GM12872 (cell line): ENCODE measurements around the gene SPOCD1.

Source experiments
- TF ChIP-seq, protein P1 (sequence below): IDR thresholded peaks from 3 replicates; pipeline ENCODE4 v1.5.1; 2011; ENCODE audit warnings: low read depth, mild to moderate bottlenecking, low read length, moderate library complexity; ENCODE audit not compliant: insufficient read depth

Gene SPOCD1

DNA sequence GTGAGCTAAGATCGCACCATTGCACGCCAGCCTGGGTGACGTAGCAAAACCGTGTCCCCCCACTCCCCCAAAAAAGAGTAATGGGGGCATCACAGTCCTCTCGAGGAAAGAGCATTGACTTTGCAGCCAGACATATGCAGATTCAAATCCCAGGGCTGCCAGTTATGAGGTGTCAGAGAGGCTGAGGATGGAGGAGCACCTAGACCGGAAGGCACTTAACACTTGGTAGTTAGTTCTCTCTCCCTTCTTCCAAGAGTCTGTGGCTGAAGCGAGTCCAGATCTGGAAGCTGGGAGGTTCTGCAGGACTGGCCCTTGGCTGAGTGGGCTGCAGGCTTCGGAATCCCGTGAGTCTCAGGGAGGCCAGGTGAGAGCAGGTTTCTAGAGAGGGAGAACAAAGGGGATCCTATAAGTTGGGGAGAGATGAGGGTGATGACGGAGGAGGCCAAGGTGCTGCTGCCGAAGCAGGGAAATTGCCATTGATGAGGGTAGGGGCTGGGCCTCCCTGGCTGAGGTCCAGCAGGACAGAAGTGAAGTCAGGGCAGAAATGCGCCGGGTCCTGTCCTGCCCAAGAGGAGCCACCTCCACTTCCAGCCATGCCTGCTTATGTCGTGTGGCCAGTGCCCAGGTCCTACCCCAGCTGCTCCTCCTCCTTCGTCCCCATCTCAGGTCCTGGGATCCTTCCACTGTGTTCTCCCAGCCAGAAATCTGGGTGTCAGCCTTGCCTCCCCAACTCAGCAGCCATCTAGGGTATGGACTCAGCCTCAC is 13.3 kb upstream of the SPOCD1 start:
- TF ChIP-seq, protein P1, sequence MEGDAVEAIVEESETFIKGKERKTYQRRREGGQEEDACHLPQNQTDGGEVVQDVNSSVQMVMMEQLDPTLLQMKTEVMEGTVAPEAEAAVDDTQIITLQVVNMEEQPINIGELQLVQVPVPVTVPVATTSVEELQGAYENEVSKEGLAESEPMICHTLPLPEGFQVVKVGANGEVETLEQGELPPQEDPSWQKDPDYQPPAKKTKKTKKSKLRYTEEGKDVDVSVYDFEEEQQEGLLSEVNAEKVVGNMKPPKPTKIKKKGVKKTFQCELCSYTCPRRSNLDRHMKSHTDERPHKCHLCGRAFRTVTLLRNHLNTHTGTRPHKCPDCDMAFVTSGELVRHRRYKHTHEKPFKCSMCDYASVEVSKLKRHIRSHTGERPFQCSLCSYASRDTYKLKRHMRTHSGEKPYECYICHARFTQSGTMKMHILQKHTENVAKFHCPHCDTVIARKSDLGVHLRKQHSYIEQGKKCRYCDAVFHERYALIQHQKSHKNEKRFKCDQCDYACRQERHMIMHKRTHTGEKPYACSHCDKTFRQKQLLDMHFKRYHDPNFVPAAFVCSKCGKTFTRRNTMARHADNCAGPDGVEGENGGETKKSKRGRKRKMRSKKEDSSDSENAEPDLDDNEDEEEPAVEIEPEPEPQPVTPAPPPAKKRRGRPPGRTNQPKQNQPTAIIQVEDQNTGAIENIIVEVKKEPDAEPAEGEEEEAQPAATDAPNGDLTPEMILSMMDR = no peak

DNA sequence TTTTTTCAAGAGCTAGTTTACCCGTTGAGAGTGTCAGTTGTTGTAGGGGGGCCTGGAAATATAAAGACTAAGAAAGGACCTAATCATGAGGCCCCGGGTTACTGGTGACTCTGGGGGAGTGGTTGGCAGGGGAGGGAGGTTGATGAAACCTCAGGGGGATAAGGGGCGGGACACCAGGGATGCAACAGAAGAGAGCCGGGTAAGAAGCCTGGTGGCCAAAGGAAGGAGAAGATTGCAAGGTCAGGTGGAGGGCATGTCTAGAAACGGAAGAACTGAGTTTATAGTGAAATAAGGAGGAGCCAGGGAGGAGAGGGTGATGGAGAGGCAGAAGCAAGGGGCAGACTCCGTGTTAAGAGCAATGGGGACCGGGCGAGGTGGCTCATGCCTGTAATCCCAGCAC is 12.5 kb upstream of the SPOCD1 start:
- TF ChIP-seq, protein P1 = no peak

DNA sequence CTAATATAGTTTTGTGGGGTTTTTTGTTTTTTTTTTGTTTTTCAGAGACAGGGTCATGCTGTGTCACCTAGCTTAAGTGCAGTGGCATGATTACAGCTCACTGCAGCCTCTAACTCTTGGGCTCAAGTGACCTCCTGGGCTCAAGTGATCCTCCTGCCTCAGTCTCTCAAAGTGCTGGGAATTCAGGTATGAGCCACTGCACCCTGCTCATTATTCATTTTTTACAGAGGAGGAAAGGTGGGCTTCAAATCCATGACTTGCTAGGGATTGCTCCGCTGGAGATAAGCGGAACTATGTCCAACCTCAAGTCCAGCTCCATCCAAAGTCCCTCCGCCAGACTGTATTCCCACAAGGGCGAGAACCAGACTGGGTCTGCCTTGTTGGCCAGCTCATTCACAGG is 8.0 kb upstream of the SPOCD1 start:
- TF ChIP-seq, protein P1 = no peak

DNA sequence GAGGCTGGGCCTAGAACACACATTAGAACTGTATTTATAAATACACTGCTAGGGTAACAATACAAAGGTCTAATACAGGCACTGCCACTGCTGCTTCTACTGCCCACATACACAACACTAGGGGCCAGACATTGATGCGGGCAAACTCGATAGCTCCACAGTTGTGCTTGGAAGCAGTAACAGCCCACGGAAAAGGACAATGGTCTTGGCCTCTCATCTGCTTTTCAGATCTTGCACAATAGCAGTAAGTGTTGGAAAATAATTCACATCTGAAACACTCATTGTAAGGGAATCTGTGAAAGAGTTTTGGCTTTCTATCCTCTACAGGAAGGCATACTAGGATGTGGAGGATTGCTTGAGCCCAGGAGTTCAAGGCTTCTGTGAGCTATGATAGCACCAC is 6.9 kb upstream of the SPOCD1 start:
- TF ChIP-seq, protein P1 = no peak

DNA sequence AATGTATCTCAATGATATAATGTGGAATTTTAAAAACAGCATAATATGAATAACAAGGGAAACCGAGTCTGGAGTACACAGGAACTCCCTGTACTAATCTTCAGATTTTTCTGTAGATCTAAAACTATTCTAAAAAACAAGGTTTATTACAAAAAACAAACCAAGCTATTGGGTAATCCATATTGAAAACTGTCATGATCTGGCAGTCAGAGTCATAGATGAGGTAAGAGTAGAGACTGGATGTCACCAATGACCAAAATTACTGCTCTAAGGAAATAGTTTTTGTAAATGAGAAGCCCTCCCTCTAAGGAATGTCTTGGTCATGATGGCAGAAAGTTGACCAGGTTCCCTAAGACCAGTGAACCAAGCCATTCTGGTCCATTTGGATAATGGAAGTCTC is 2.4 kb upstream of the SPOCD1 start:
- TF ChIP-seq, protein P1 = no peak

DNA sequence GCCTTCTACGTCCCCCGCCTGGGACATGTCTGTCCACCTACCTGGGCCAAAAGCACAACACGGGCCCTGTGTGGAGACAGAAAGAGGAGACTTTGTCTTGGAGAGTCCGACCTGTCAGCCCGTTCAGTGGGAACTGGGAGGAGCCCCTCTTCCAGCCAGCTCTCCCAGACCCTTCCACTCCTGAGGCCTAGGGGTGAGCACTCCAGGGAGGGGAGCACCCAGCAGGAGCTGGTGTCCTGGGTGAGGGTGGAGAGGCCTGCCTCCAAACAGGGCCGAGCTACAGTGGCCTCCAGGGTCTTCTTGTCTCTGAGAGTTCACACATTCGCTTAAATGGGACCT is 546 bp downstream of the SPOCD1 start:
- TF ChIP-seq, protein P1 = no peak

DNA sequence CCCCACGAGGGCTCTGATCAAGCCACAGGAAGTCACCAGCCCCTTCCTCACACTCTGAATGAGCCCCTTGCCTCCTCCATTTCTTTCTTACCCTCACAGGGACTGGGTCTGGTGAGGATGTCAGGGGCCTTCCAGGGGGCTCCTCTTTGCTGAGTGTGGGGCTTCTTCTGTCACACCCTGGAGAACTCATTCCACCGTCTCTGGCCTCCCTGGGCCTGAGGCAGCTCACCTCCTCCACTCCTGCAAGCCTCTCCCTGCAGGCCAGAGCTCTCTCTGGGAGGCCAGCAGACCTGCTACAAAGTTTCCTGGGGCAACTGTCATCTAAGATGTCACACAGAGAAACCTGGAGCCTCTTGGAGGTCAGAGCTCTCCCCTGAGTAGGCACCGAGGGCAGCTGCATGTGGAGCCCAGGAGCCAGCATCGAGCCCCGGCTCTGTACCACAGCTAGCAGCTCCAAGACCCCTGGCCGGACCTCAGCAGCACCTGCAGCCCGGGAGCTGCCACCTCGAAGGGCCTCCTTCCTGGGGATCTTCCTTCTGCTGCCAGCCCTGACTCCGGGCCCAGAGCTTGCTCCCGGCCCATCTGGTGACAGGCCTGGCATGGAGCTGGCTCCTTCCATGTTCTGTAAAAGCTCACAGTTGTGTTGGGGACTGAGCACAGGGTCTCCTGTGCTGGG is 1.1 kb downstream of the SPOCD1 start:
- TF ChIP-seq, protein P1 = no peak
